ENCODE results near the gene LRRC8E. TPM values are rescaled to one million over a fixed set of nuclear protein-coding genes. Genes with fewer than 3 reads are reported as not detected.

Gene LRRC8E
- total and polyA plus RNA-seq, 10 of the 15 experiments (the other 5 are each of a cell fraction or from before 2014, with no cell fraction given): 0.04 to 0.32 (median 0.25) TPM; not detected in 7

DNA sequence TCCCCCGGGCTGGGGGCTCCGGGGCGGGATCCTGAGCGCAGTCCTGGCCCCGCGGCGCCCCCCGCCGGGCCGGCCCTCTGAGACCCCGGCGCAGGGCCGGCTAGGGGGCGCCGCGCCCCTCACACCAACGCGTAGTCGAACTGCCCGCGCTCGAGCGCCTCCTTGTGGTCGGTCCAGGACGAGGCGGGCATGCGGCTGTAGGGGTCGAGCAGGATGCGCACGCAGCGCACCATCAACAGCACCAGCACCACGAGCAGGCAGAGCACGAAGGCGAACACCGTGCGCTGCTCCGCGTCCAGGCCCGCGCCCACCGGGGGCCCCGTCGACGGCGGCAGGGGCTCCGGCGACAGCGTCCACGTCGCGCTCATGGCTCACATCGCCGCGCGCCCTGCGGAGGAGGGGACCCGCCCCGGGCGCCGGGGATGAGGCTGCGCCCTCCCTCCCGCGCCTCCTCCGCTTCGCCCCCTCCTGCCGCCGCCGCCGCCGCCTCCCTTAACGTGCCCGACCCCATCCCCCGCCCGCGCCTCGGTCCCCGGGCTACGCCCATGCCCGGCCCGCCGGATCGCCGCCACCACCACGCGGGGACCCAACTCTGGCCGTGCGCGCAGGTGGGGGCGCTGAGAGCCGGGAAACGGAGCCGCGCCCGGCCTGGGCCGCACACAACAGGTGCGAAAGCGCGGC is 37.0 kb downstream of the LRRC8E start (continued):
- TF ChIP-seq GATAD2B (conservative IDR thresholded peaks at IDR 0.05; ENCODE audit: low read depth): peak; percentile 73
- TF ChIP-seq, protein P1, sequence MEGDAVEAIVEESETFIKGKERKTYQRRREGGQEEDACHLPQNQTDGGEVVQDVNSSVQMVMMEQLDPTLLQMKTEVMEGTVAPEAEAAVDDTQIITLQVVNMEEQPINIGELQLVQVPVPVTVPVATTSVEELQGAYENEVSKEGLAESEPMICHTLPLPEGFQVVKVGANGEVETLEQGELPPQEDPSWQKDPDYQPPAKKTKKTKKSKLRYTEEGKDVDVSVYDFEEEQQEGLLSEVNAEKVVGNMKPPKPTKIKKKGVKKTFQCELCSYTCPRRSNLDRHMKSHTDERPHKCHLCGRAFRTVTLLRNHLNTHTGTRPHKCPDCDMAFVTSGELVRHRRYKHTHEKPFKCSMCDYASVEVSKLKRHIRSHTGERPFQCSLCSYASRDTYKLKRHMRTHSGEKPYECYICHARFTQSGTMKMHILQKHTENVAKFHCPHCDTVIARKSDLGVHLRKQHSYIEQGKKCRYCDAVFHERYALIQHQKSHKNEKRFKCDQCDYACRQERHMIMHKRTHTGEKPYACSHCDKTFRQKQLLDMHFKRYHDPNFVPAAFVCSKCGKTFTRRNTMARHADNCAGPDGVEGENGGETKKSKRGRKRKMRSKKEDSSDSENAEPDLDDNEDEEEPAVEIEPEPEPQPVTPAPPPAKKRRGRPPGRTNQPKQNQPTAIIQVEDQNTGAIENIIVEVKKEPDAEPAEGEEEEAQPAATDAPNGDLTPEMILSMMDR (IDR thresholded peaks at IDR 0.05 in 2 of 3, conservative IDR thresholded peaks at IDR 0.05 in 1 of 3; ENCODE audit: control insufficient read depth in 2 of 3, extremely low read depth in 1 of 3, insufficient read depth in 1 of 3, low read depth in 3 of 3, low read length in 3 of 3): peak; percentile 75 to 85 (median 82)
- peak; percentile 49; the same call in 1 of the 2 replicates for TF ChIP-seq DPF2 (IDR thresholded peaks at IDR 0.05)
- TF ChIP-seq YBX1 (IDR thresholded peaks at IDR 0.05): no peak
- TF ChIP-seq SMARCA5 (IDR thresholded peaks at IDR 0.05): 0 out of 2 replicates have a peak, but pooled peaks have one; percentile 46
- 0 out of 3 replicates have a peak, but pooled peaks of 1 of the 2 experiments have one; percentile 27 for TF ChIP-seq EGR1 (IDR thresholded peaks at IDR 0.05; ENCODE audit: borderline replicate concordance in 1 of 2, low read depth in 2 of 2, low read length in 2 of 2)

DNA sequence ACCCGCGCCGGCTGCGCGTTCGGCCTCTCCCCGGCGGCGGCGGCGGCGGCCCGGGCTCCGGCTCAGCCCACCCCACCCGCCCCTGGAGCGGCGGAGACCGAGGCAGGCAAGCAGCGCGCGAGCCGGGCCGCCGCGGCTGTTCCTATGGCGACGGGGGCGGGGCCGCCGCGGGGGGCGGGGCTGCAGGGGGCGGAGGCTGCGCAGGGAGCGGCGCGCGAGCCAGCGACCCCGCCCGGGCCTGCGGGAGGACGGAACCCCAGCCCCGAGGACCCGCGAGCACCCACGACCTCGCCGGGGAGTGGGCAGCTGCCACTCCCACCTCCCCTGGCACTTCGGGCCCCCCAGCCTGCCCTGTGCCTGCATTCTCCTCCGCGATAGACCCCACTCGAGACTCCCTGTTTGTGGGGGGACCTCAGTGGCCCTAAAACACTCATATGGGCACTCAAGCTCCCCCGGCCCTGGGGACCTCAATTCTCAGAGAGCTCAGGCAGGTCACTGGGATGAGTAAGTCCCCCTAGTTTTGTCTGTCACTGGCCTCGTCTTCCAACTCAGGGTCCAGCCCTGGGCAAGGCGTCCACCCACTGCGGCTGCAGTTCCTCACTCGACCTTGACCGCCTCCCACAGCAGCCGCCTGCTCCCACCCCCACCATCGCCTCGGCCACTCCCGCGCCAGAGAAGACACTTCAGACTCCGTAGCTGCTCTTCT is 37.9 kb downstream of the LRRC8E start, which contains the start of gene CTXN1:
Gene CTXN1, minus strand, starts transcription at position 115 of the 706 bp plus-strand sequence. CDS start 597 bp downstream, outside the sequence.
- TF ChIP-seq, protein P2, sequence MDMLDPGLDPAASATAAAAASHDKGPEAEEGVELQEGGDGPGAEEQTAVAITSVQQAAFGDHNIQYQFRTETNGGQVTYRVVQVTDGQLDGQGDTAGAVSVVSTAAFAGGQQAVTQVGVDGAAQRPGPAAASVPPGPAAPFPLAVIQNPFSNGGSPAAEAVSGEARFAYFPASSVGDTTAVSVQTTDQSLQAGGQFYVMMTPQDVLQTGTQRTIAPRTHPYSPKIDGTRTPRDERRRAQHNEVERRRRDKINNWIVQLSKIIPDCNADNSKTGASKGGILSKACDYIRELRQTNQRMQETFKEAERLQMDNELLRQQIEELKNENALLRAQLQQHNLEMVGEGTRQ (IDR thresholded peaks at IDR 0.05; ENCODE audit: borderline replicate concordance, low read depth, low read length): no peak
- 0 out of 2 replicates have a peak, but pooled peaks have one; percentile 10 for TF ChIP-seq POLR2AphosphoS2 (IDR thresholded peaks at IDR 0.05; ENCODE audit: low read depth, low read length)
- TF ChIP-seq POLR2A (IDR thresholded peaks at IDR 0.05; ENCODE audit: low read depth, low read length): peak; percentile 72
- TF ChIP-seq NRF1 (conservative IDR thresholded peaks at IDR 0.05; ENCODE audit: low read depth, low read length): 0 out of 2 replicates have a peak, but pooled peaks have one; percentile 28
- Histone ChIP-seq H3K9me3 (replicated peaks; ENCODE audit: control insufficient read depth, insufficient read depth, low read length) (no peaks in the 10 kb centered on the region), H3K27me3 (replicated peaks in 1 of 2; ENCODE audit: control insufficient read depth in 2 of 2, insufficient read depth in 2 of 2, low read length in 1 of 2) (no peaks in the 10 kb centered on the region), H3K79me2 (ENCODE audit: control insufficient read depth, insufficient read depth, low read length) (no peaks in the 10 kb centered on the region), H3K4me3 (no peak within 1 kb of the TSS), H3K27ac (ENCODE audit: control insufficient read depth, insufficient read depth) (no peak within 1 kb of the TSS), H3K36me3 (ENCODE audit: control insufficient read depth in 2 of 2, insufficient read depth in 2 of 2, low read length in 1 of 2) (peaks cover 6 to 7% of the 10 kb centered on the region in 2 experiments; a peak in 3 of 4 replicates), H2AFZ (ENCODE audit: control insufficient read depth, low read depth, low read length) (peak within 1 kb of the TSS; percentile 29; the same call in 1 of the 2 replicates), H3K9ac (ENCODE audit: control insufficient read depth, insufficient read depth, low read length) (no peak within 1 kb of the TSS), H4K20me1 (ENCODE audit: control insufficient read depth, insufficient read depth) (no peaks in the 10 kb centered on the region; the same call in 1 of the 2 replicates), H3K4me1 (ENCODE audit: control insufficient read depth, insufficient read depth, low read length) (peaks cover 2% of the 10 kb centered on the region; the same call in 1 of the 2 replicates), H3K4me2 (ENCODE audit: control insufficient read depth, insufficient read depth) (peak within 1 kb of the TSS; percentile 64; the same call in 1 of the 2 replicates)
- ChIA-PET CTCF (interaction anchor here (0.5 to 1.9 kb wide), 2 partner anchors 18 to 231 kb away, joined by 4 to 8 read pairs; no protein-coding TSS in a partner anchor), SMC1A (ENCODE audit: uncharacterized antibody, unreplicated experiment) (no interaction called here), POLR2A (interaction anchor here (0.6 kb wide), 1 partner anchor 56 kb away, joined by 3 read pairs; no protein-coding TSS in a partner anchor), RAD21 (ENCODE audit: unreplicated experiment) (no interaction called here)
- DNase-seq (ENCODE audit: low read depth, low spot score): no peak
- in situ Hi-C loops (cut with MboI) (no loop called here), intact Hi-C loops (cut with micrococcal nuclease; ENCODE audit: unreplicated experiment) (no loop called here)
- peak; percentile 63 for ATAC-seq
- no peak for FAIRE-seq
- 47% methylated on average over 19 of the region's 65 CpGs for WGBS (ENCODE audit: insufficient coverage, insufficient replicate concordance, low lambda C conversion rate, missing lambda C conversion rate)
- no TSS peak for BruUV-seq (replicated peaks)
